EH (cell line): Measurements from ENCODE around the gene WSCD1.

Experiments
- DNase-seq: peaks from one replicate; pipeline ENCODE4 v3.0.0-alpha.2; 2015; ENCODE audit warnings: low read depth

The WSCD1 gene

GRCh38 chr17:6108382-6108781 is 38.2 kb downstream of the WSCD1 start:
- DNase-seq: no peak

GRCh38 chr17:6108987-6109386 is 38.8 kb downstream of the WSCD1 start:
- no peak for DNase-seq

- DNase-seq: no peak
Observed at GRCh38 chr17:6109536-6109935, 39.4 kb downstream of the WSCD1 start.

GRCh38 chr17:6110088-6110487 is 39.9 kb downstream of the WSCD1 start:
- no peak for DNase-seq

GRCh38 chr17:6110592-6110991 is 40.4 kb downstream of the WSCD1 start:
- DNase-seq: no peak

GRCh38 chr17:6120351-6120750 is 50.2 kb downstream of the WSCD1 start:
- DNase-seq: no peak

GRCh38 chr17:6124856-6125255 is 54.7 kb downstream of the WSCD1 start:
- DNase-seq: no peak

- DNase-seq: no peak
Observed at GRCh38 chr17:6126768-6127167, 56.6 kb downstream of the WSCD1 start.

- DNase-seq: no peak
Observed at GRCh38 chr17:6134721-6135120, 64.5 kb downstream of the WSCD1 start.

GRCh38 chr17:6135236-6135635 is 65.1 kb downstream of the WSCD1 start:
- DNase-seq: no peak

GRCh38 chr17:6135996-6136395 is 65.8 kb downstream of the WSCD1 start:
- no peak for DNase-seq

GRCh38 chr17:6137716-6138502 is 67.7 kb downstream of the WSCD1 start:
- no peak for DNase-seq

- DNase-seq: no peak
Observed at GRCh38 chr17:6138761-6139446, 68.7 kb downstream of the WSCD1 start.

GRCh38 chr17:6139447-6139832 is 69.3 kb downstream of the WSCD1 start:
- no peak for DNase-seq

GRCh38 chr17:6140188-6140587 is 70.0 kb downstream of the WSCD1 start:
- no peak for DNase-seq

- DNase-seq: no peak
Observed at GRCh38 chr17:6140728-6141330, 70.7 kb downstream of the WSCD1 start.

GRCh38 chr17:6142701-6143100 is 72.5 kb downstream of the WSCD1 start:
- no peak for DNase-seq

- no peak for DNase-seq
Observed at GRCh38 chr17:6145946-6146345, 75.8 kb downstream of the WSCD1 start.

- no peak for DNase-seq
Observed at GRCh38 chr17:6147042-6147441, 76.9 kb downstream of the WSCD1 start.

- DNase-seq: no peak
Observed at GRCh38 chr17:6153375-6153774, 83.2 kb downstream of the WSCD1 start.

- DNase-seq: no peak
Observed at GRCh38 chr17:6157716-6158115, 87.5 kb downstream of the WSCD1 start.

- no peak for DNase-seq
Observed at GRCh38 chr17:6159541-6160231, 89.5 kb downstream of the WSCD1 start.

GRCh38 chr17:6160232-6160555 is 90.0 kb downstream of the WSCD1 start:
- DNase-seq: no peak
